ENCODE measurements around the gene DOHH. TPM values are rescaled to one million over a fixed set of nuclear protein-coding genes. Genes with fewer than 3 reads are reported as not detected.

Gene DOHH
- total and polyA plus RNA-seq, 4 donors: 7.8 to 21.5 (median 19.3) TPM

- WGBS, 2 donors: 89 to 93% methylated on average over 37 of the region's 37 CpGs
- DNase-seq: no peak
- TF ChIP-seq CTCF (IDR thresholded peaks at IDR 0.05; ENCODE audit: control extremely low read depth, extremely low read depth): no peak
- Histone ChIP-seq H3K27ac (ENCODE audit: low read depth in 1 of 2, low read length in 1 of 2) (no peak overlapping the region), H3K4me1 (ENCODE audit: control insufficient read depth in 5 of 5, insufficient read depth in 5 of 5, low read length in 5 of 5) (peaks cover 0 to 11% (median 2%) of the 10 kb centered on the region in 5 donors), H3K9me3 (ENCODE audit: control insufficient read depth in 4 of 4, insufficient read depth in 3 of 4, low read length in 3 of 4) (peaks cover 0 to 1% (median 0%) of the 10 kb centered on the region in 4 donors), H3K27me3 (ENCODE audit: control insufficient read depth in 3 of 3, insufficient read depth in 3 of 3, low read length in 2 of 3) (no peaks in the 10 kb centered on the region), H3K4me3 (no peak overlapping the region), H3K36me3 (ENCODE audit: control insufficient read depth in 4 of 4, insufficient read depth in 4 of 4, low read length in 4 of 4) (peaks cover 0 to 30% (median 14%) of the 10 kb centered on the region in 4 donors), H3K9ac (ENCODE audit: insufficient read depth in 1 of 2, low read length in 2 of 2) (no peak overlapping the region)
- ATAC-seq (ENCODE audit: insufficient read depth, low FRiP score): no peak
Observed at GRCh38 chr19:3520166-3521103, 20.0 kb upstream of the DOHH start.

- Histone ChIP-seq H3K9me3 (ENCODE audit: control insufficient read depth in 4 of 4, insufficient read depth in 3 of 4, low read length in 3 of 4) (peaks cover 0 to 1% (median 0%) of the 10 kb centered on the region in 4 donors), H3K4me1 (ENCODE audit: control insufficient read depth in 5 of 5, insufficient read depth in 5 of 5, low read length in 5 of 5) (peaks cover 0 to 11% (median 2%) of the 10 kb centered on the region in 5 donors), H3K9ac (ENCODE audit: insufficient read depth in 1 of 2, low read length in 2 of 2) (no peak overlapping the region), H3K27me3 (ENCODE audit: control insufficient read depth in 3 of 3, insufficient read depth in 3 of 3, low read length in 2 of 3) (no peaks in the 10 kb centered on the region), H3K36me3 (ENCODE audit: control insufficient read depth in 4 of 4, insufficient read depth in 4 of 4, low read length in 4 of 4) (peaks cover 0 to 24% (median 9%) of the 10 kb centered on the region in 4 donors), H3K4me3 (no peak overlapping the region), H3K27ac (ENCODE audit: low read depth in 1 of 2, low read length in 1 of 2) (no peak overlapping the region)
- DNase-seq (no peak), ATAC-seq (ENCODE audit: insufficient read depth, low FRiP score) (no peak)
- TF ChIP-seq CTCF (IDR thresholded peaks at IDR 0.05; ENCODE audit: control extremely low read depth, extremely low read depth): no peak
- 87 to 95% methylated on average over 18 of the region's 18 CpGs for WGBS, 2 donors
Observed at GRCh38 chr19:3519126-3519525, 18.7 kb upstream of the DOHH start.

GRCh38 chr19:3518659-3519058 is 18.2 kb upstream of the DOHH start:
- no peak for ATAC-seq (ENCODE audit: insufficient read depth, low FRiP score)

More at GRCh38 chr19:3518659-3519058, 18.2 kb upstream of the DOHH start:
- no peak for TF ChIP-seq CTCF (IDR thresholded peaks at IDR 0.05; ENCODE audit: control extremely low read depth, extremely low read depth)
- no peaks in the 10 kb centered on the region for H3K27me3 ChIP-seq (ENCODE audit: control insufficient read depth in 3 of 3, insufficient read depth in 3 of 3, low read length in 2 of 3)
- H3K36me3 ChIP-seq (ENCODE audit: control insufficient read depth in 4 of 4, insufficient read depth in 4 of 4, low read length in 4 of 4): peaks cover 0 to 19% (median 6%) of the 10 kb centered on the region in 4 donors
- DNase-seq: no peak
- WGBS, 2 donors: 86 to 95% methylated on average over 2 of the region's 2 CpGs
- H3K4me3 ChIP-seq: no peak overlapping the region
- H3K9ac ChIP-seq (ENCODE audit: insufficient read depth in 1 of 2, low read length in 2 of 2): no peak overlapping the region
- peaks cover 0 to 1% (median 0%) of the 10 kb centered on the region in 4 donors for H3K9me3 ChIP-seq (ENCODE audit: control insufficient read depth in 4 of 4, insufficient read depth in 3 of 4, low read length in 3 of 4)
- H3K27ac ChIP-seq (ENCODE audit: low read depth in 1 of 2, low read length in 1 of 2): no peak overlapping the region
- peaks cover 0 to 11% (median 2%) of the 10 kb centered on the region in 5 donors for H3K4me1 ChIP-seq (ENCODE audit: control insufficient read depth in 5 of 5, insufficient read depth in 5 of 5, low read length in 5 of 5)
